CD4-positive, alpha-beta T cell treated with Interleukin-15 for 4 hours (primary cell): ENCODE results near the gene ZBTB7C.

Source experiments
- DNase-seq: peaks from one replicate; pipeline ENCODE4 v3.0.0-alpha.2; 2020; ENCODE audit warnings: low spot score

Gene ZBTB7C

GRCh38 chr18:48418539-48419276 is 9.5 kb upstream of the ZBTB7C start:
- no peak for DNase-seq

- DNase-seq = no peak
Measured at GRCh38 chr18:48417985-48418384, 8.8 kb upstream of the ZBTB7C start.

GRCh38 chr18:48413342-48413741 is 4.2 kb upstream of the ZBTB7C start:
- no peak for DNase-seq

DNA sequence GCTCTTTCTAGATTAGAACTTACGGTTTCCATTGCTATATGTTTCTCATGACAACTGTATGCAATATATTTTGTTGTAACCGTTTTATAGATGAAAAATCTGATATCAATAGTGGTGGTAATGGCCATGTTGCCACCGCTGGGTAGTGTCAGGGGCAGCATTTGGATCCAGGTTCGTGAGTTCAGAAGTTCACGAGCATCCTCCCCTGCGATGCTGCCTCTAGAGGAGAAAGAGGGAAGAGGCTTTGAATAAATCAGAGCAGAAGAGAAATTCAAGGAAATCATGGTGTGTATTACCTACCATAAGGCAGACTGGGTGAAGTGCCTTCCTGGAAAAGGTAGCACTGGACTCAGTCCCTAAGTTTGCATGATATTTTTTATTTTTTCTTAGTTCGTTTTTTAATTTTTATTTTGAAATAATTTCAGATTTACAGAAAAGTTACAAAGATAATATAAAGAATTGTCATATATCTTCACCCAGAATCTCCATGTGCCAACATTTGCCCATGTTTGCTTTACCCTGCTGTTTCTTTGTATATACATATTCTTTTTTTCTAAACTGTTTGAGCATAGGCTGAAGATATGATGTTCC is 3.3 kb upstream of the ZBTB7C start:
- DNase-seq = peak; percentile 14

- DNase-seq = peak; percentile 46
Measured at GRCh38 chr18:48410095-48410920, 1.1 kb upstream of the ZBTB7C start.

DNA sequence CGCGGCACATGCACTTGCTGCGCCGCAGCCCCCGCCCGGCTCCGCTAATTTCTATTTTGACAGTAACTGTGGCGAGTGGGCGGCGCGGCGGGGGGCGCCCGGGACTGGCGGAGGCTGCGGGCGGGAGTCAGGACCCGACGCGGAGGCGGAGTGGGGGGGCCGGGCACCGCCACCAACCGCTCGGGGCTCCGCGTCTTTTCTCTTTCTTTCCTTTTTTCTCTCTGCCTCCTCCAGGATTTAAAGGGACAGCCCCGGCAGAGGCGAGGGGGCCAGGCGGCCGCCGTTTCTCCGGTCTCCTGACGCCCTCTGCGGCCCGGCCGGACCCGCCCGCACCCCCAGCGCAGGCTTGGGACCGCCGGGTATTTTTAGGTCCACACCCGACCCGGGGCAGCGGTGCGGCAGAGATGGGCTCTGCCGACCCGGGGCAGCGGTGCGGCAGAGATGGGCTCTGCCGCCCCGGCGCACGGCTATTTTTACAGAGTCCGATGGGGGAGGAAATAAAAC is 460 bp upstream of the ZBTB7C start:
- no peak for DNase-seq

- no peak for DNase-seq
Measured at GRCh38 chr18:48408111-48408726, 964 bp downstream of the ZBTB7C start.

- no peak for DNase-seq
Measured at GRCh38 chr18:48407358-48407757, 1.8 kb downstream of the ZBTB7C start.

DNA sequence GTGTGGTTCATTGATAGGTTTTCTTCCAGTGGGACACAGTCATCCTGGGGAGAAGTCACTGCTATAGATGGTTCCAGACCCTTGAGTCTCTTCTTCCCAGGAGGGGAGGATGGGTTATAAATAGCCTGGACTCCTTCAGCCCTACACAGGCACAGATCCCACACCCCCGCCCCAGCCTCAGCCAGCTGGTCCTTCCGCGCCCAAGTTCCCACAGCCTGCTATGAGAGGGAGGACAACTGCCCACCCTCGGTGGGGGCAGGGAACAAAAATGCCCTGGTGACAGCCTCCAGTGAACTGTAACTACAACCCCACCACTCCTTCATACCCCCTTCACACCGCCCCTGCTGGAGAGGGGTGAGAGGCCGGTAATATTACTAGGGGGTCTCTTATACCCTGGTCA is 3.2 kb downstream of the ZBTB7C start:
- no peak for DNase-seq

DNA sequence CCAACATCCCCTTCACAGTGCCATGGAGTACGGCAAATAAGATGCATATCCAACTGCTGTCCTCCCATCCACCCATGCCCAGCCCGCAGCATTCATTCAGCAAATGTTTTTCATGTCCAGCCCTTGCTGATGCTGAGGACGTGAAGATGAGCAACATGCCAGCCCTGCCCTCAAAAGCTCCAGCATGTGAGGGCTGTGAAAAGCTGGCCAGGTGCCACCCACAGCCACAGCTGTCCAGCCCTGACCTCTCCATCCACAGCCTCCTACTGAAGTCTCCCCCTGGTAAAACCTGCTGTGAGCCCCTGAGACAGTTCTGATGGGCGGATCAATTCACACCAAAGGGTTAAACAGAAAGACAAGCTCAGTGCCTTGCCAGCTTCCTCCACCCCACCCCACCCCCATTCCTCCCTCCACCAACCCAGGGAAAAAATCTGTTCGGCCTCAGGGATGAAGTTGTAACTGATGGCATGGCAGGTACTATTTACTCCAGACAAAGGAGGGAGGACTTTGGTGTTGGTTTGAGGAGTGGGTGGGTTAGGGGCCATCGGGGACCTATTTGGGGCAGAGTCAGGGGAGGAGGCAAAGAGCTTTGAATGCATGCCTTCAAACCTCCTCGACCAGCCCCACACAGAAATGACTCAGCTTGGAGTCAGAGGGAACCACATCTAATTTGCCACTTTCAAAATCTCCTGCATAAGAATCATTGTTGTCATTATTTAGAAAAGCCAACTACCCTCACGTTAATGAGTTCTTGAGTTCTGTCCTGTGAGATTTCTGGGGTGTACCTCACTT is 4.3 kb downstream of the ZBTB7C start:
- no peak for DNase-seq

DNA sequence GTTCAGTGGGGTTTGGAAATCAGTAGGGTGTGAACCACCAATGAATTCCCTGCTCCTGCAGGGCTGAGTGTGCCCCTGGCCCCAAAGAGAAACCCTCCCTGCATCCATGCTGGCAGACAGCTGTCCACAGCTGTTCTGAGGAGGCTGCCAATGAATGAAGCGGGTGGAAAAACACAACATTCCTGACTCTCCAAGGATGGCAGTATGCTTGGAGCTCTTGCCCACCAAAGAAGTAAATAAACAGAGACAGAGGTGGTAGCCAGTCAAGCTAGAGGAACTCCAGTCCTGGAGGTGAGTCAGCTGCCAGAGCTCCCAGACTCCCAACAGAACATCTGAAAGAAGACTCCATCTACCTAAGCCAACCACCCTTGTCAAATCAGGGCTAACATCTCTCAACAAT is 6.2 kb downstream of the ZBTB7C start:
- DNase-seq = no peak

GRCh38 chr18:48399303-48400075 is 9.7 kb downstream of the ZBTB7C start:
- no peak for DNase-seq

DNA sequence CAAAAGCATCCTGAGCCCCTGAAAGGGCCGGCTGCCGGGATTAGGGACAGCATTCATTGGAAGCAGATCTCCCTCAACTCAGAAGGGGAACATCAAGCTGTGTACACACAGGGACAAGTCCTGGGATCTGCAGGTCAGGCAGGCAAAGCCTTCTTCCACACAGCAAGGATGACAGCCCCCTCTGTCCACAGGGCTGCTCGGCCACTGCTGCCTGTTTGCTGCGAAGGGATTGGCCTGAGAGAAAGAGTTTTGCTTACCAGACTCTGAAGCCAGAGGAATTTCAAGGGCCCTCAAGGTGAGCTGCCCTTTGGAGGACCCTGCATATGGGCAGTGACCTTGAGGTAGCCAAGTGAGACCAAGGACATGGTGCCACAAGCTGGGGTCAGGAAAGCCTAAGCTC is 11.1 kb downstream of the ZBTB7C start:
- no peak for DNase-seq

DNA sequence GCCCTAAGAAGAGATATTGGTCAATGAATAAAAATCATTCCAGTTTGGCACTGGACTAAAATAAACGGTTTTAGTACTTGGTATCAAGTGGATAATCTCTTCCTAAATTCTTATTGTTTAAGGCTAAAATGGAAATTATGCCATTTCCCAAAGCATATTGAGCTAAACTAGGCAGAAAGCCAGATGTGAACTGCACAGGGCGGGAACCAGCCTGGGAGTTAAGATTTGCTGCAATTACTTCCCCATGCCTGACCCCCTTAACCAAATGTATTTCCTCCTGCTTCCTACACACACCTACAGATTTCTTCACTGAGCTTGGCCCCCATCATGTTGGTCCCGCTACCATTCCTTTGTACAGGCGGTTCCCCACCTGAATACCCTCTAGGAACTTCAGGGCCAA is 12.2 kb downstream of the ZBTB7C start:
- DNase-seq = no peak

DNA sequence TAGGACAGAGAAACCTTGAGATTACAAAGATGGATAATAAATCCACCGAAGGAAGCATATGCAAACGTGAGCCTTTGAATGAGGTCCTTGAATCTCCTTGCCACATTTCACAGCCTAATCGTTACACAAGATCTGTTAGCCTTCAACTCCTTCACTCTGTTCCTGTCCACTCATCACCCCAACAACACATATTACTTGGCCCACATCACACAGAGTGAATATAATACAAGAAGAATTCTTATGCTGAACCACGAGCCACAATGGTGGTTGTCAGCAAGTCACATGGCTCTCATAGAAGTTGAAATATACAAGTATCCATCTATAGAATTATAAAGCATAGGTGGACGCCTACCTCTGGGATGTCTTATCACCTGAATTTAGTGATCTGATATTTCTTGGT is 12.6 kb downstream of the ZBTB7C start:
- no peak for DNase-seq

- no peak for DNase-seq
Measured at GRCh38 chr18:48395646-48396045, 13.5 kb downstream of the ZBTB7C start.

GRCh38 chr18:48394176-48394575 is 15.0 kb downstream of the ZBTB7C start:
- DNase-seq = no peak

DNA sequence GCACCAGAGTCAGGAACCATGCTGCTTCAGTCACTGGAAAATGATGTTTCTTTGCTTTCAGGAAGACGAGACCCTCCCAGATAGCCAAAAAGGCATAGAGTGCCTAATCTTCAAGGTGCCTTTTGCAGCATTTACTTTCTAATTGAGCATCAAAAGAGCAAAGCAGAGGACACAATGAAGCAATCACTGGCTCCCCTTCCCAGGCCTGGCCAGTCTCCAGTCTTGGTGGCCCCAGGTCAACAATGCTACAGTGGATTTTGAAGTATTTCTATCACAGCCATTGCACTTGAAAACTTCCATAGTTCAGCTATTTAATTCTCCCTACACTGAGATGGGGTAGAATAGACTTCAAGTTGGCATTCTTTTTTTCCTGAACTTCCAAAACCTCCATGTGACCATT is 15.4 kb downstream of the ZBTB7C start:
- DNase-seq = no peak

DNA sequence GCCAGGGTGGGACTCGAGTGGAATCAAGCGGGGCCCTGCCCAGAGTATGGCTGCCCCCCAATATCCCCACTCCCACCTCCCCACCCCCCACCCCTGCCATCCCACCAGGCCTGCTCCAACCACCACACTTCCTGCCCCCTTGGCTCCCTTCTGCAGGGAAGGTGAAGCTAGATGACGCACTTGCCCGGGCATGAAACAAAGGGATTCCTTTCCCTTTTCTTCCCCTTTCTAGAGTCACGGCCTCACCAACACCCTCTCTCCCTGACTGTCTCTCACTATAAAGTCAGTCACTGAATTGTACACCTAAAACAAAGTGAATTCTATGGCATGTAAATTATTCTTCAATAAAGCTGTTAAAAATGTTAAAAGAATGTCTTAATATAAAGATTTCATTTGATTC is 16.0 kb downstream of the ZBTB7C start:
- DNase-seq = no peak

- no peak for DNase-seq
Measured at GRCh38 chr18:48392268-48392667, 16.9 kb downstream of the ZBTB7C start.

GRCh38 chr18:48391868-48392267 is 17.3 kb downstream of the ZBTB7C start:
- DNase-seq = no peak
